HL-60 (cell line): ENCODE measurements around the gene GPR173.

ENCODE experiments used
- DNase-seq, 2 experiments: peaks; one replicate each; pipeline ENCODE4 v3.0.0-alpha.2; 2010 to 2020; ENCODE audit warnings: low read depth in 1 of 2, low spot score in 1 of 2
- H3K27ac ChIP-seq: fragments of 250-450 bp; sonication (Bioruptor Pico); replicated peaks from 2 replicates; pipeline ENCODE4 v1.5.1; 2020; ENCODE audit warnings: mild to moderate bottlenecking, moderate library complexity
- H3K27me3 ChIP-seq: fragments of 250-450 bp; sonication (Bioruptor Pico); 2 replicates; pipeline ENCODE4 v1.5.1; 2021; ENCODE audit warnings: mild to moderate bottlenecking, moderate library complexity; ENCODE audit not compliant: insufficient read depth, poor library complexity, severe bottlenecking
- H3K4me3 ChIP-seq: replicated peaks from 2 replicates; pipeline ENCODE4 v1.5.1; 2011; ENCODE audit warnings: mild to moderate bottlenecking, control low read depth, low read length; ENCODE audit not compliant: insufficient read depth
- CTCF ChIP-seq: IDR thresholded peaks from one replicate; pipeline ENCODE4 v1.5.1; 2011; ENCODE audit warnings: low read length, control low read depth, inconsistent platforms; ENCODE audit not compliant: insufficient read depth
- GABPA ChIP-seq: IDR thresholded peaks from 2 replicates; pipeline ENCODE4 v1.6.1; 2012; ENCODE audit warnings: low read depth
- POLR2AphosphoS5 ChIP-seq: IDR thresholded peaks from 2 replicates; pipeline ENCODE4 v1.6.1; 2012; ENCODE audit warnings: low read depth
- SPI1 ChIP-seq: IDR thresholded peaks from 2 replicates; pipeline ENCODE4 v1.6.1; 2012; ENCODE audit warnings: low read depth, mild to moderate bottlenecking, borderline replicate concordance
- TF ChIP-seq, protein P1 (sequence below): IDR thresholded peaks from 2 replicates; pipeline ENCODE4 v1.6.1; 2012; ENCODE audit warnings: low read depth; ENCODE audit not compliant: insufficient replicate concordance

The GPR173 gene

GRCh38 chrX:53126377-53126776, 77.8 kb downstream of the GPR173 start:
- Histone ChIP-seq H3K27me3 (no peaks in the 10 kb centered on the region), H3K27ac (no peak overlapping the region), H3K4me3 (no peak overlapping the region)
- TF ChIP-seq POLR2AphosphoS5 = no peak
- TF ChIP-seq SPI1 = no peak
- no peak for TF ChIP-seq GABPA
- TF ChIP-seq, protein P1, sequence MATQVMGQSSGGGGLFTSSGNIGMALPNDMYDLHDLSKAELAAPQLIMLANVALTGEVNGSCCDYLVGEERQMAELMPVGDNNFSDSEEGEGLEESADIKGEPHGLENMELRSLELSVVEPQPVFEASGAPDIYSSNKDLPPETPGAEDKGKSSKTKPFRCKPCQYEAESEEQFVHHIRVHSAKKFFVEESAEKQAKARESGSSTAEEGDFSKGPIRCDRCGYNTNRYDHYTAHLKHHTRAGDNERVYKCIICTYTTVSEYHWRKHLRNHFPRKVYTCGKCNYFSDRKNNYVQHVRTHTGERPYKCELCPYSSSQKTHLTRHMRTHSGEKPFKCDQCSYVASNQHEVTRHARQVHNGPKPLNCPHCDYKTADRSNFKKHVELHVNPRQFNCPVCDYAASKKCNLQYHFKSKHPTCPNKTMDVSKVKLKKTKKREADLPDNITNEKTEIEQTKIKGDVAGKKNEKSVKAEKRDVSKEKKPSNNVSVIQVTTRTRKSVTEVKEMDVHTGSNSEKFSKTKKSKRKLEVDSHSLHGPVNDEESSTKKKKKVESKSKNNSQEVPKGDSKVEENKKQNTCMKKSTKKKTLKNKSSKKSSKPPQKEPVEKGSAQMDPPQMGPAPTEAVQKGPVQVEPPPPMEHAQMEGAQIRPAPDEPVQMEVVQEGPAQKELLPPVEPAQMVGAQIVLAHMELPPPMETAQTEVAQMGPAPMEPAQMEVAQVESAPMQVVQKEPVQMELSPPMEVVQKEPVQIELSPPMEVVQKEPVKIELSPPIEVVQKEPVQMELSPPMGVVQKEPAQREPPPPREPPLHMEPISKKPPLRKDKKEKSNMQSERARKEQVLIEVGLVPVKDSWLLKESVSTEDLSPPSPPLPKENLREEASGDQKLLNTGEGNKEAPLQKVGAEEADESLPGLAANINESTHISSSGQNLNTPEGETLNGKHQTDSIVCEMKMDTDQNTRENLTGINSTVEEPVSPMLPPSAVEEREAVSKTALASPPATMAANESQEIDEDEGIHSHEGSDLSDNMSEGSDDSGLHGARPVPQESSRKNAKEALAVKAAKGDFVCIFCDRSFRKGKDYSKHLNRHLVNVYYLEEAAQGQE = no peak
- DNase-seq = no peak

- DNase-seq = no peak
- no peak overlapping the region for H3K4me3 ChIP-seq
- H3K27ac ChIP-seq = no peak overlapping the region
- TF ChIP-seq SPI1 (no peak), POLR2AphosphoS5 (no peak), GABPA (no peak), CTCF (no peak)
- TF ChIP-seq, protein P1 = no peak
- no peaks in the 10 kb centered on the region for H3K27me3 ChIP-seq
These were observed 79.6 kb downstream of the GPR173 start for GRCh38 chrX:53128097-53128749.
